ENCODE measurements around the gene MBNL1. TPM values are rescaled to one million over a fixed set of nuclear protein-coding genes. Genes with fewer than 3 reads are reported as not detected.

MBNL1 gene
- total RNA-seq, 1 experiment from 2014 or later = 163 TPM

- no peak for DNase-seq (ENCODE audit: low spot score)
Measured at GRCh38 chr3:152253514-152253913, 15.2 kb upstream of the MBNL1 start.

- no peak for DNase-seq (ENCODE audit: low spot score)
Measured at GRCh38 chr3:152254041-152254440, 14.7 kb upstream of the MBNL1 start.

DNA sequence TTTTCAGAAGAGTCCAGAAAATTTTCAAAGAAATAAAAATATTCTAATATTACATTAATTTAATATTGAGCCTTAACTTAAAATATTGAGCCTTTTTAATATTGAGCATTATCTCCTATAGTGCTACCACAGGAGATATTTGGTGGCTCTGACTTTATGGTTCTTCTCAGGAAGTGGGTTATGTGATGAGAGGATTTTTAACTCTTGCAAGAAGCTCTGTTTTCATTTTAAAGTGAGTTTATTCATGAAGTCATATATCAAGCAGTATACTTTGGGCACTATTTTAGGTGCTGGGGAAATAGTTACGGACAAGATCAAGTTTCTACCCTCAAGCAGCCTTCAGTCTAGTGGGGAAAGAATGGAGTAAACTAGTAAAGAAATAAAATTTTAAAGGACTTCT, 13.4 kb upstream of the MBNL1 start:
- DNase-seq (ENCODE audit: low spot score) = no peak

DNA sequence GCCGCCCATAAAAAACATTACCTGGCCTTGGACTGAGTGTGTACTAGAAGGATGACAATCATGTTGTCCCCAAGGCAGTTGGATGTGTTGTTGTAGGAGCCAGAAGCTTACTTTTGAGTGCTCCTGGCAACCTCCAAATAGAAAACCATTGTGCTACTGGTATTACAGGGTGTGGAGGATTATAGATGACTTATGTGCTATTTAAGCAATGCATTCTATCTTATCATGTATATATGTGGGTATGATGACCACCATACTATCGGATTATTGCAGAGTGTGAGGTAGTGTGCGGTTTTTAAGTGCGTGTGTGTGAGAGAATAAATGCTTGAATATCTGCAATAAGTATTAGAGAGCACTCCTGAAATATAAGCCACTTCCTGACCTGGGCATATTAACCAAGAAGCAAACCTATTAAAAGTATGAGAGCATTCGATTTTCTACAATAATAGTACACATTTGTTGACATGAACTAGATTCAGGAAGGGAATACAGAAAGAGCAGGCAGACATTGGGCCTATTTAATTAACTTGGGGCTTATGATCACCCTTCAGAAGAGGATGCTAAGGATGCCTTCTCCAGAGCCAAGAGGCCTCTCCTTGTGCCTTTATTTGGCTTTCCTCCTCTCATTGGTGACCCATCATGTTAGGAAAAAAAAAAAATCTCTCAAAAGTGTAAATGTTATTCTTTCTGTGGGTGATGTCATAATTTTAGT, 11.7 kb upstream of the MBNL1 start:
- DNase-seq (ENCODE audit: low spot score) = no peak

DNA sequence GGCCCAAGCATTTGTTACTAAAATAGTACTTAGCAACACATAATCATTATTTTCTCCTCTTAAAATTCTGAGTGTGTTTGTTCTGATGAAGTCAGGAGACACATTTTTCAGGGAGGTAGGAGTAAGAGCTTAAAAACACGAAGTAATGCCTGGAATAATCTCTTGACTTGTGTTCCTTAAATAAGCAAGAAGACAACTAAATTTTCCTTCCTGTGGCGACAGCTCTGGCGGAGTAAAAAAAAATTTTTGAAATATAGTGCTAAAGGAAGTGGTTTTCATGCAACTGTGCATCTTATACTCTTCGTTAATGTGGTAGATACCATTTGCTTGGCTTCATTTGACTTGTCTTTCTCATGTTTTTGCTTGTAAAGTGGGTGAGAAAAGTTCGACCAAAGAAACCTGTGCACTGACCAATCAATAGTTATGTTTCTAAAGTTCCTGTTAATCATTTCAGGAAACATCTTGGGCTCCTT, 11.1 kb upstream of the MBNL1 start:
- DNase-seq (ENCODE audit: low spot score) = no peak

DNA sequence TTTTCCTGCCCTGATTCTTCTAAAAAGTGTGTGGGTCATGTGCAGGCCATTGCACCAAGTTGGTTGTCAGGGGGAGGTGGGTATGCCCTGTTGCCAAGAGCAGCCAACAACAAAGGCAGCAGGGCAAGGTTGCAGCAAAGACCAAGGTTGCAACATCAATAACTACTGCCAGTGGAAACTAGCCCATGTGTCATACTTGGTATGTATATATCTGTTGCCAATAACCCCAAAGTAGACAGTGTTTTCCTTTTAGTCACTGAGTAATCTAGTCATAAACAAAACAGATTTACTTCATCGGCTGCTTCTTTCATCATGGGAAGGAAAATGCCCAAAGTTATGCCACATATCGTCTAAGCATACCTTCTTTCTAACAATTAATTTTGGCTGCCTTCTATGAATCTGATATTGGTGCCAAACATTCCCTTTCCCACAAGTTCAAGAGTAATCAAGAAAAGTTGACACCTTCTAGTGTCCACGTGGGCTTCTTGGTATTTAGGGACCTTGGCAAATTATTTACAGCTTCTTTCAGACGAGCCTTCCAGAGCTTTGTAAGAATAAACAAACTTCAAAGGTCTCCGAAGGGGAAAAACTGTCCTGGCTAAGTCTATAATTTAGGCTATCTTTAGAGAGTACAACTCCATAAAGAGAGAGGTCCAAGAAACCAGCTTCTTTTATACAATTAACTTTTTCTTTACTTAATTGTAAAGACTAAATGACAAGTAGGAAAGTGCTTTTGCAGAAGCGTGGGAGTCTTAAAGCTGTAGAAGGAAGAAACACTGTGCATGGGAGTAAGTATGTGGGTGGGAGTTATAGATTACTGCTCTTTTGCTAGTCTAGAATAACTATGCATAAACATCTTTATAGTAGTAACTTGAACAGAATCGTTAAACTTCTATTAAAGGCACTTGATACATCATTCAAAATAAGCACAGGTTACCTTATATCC, 10.0 kb upstream of the MBNL1 start:
- peak; percentile 92 for DNase-seq (ENCODE audit: low spot score)

DNA sequence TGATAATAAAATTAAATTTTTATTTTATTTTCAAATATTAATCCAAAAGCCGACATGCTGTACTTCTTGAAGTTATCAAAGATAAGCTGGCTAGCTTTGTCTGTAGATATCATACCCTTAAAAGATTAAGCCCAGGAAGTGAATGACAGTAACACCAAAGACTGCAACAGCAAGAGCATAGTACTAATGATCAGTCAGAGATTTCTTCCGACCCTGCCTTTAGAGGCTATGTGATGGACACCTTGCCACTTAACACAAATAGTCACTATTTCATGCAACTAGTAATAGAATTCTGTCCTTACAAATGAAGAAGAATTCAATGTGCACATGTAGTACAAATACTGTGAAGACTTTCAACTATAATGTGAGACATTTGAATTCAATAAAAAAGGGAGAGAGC, 9.3 kb upstream of the MBNL1 start:
- DNase-seq (ENCODE audit: low spot score) = no peak

GRCh38 chr3:152260026-152260425, 8.7 kb upstream of the MBNL1 start:
- no peak for DNase-seq (ENCODE audit: low spot score)

DNA sequence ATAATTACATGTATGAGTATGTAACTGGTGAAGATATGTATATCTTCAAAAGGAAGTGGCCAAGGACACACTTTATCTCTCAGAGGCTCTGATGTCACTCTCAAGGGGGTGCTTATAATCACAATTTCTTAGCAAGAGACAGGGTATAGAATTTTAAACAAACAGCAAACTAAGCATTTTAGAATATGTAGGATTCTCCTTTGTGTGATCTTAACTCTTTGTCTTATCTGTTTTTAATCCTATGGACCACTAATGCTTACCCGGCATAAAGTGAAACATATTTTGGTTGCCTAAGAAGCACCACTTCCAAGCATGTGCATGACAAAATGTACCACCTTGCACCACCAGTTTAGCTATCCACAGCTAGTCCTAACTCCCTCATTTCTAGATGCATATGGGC, 8.2 kb upstream of the MBNL1 start:
- no peak for DNase-seq (ENCODE audit: low spot score)

GRCh38 chr3:152261329-152261728, 7.4 kb upstream of the MBNL1 start:
- no peak for DNase-seq (ENCODE audit: low spot score)

- DNase-seq (ENCODE audit: low spot score) = no peak
Measured at GRCh38 chr3:152263711-152264110, 5.0 kb upstream of the MBNL1 start.

DNA sequence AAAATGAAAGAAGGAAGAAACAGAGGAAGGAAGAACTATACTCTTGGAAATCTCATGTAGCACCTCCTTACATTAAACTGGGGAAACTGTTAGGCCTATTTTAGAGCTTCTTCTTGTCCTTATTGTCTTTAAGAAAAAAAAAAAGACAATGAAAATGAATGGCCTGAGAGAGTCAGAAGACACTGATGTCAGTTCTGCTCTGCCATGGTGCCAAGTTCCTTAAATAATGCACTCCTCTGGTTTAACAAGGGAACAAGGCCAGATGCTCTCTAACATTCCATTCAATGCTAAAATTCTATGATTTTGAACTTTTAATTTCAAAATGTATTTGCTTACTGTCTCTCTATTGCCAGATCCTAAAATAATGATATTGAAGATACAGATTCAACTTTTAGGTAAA, 4.4 kb upstream of the MBNL1 start:
- DNase-seq (ENCODE audit: low spot score) = no peak

- DNase-seq (ENCODE audit: low spot score) = peak; percentile 95
Measured at GRCh38 chr3:152266221-152266995, 2.3 kb upstream of the MBNL1 start.

DNA sequence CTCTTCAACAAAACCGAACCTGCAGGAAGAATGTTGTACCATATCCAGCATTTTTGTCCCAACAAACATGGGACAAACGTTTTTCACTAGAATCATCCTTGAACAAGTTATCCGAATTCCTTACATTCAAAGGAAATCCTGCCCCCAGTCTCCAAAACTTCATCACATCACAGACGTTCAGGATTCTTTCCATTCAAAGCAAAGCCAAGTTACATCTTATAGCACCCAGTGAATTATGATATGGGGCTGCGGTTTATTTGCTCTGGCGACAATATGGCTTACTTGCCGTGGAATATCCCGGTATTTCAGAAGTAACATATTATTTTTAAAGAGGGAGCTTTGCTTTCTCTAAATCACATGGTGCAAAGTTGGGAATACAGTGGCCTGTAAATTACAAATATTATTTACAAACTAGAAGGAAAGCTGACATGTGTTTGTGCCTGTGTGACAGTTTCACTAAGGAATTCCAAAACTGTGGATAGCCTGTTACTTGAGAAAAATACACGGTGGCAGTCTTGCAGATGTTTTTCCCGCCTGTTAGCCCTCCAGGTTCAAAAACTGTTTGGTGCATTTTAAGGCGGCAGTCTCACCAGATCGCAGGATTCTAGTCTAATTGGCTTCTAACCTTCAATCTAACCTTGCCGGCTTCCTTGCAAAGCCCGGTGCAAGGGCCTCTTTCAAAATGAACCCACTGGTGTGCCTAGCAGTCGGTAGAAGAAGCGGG, 736 bp upstream of the MBNL1 start:
- peak; percentile 87 for DNase-seq (ENCODE audit: low spot score)

DNA sequence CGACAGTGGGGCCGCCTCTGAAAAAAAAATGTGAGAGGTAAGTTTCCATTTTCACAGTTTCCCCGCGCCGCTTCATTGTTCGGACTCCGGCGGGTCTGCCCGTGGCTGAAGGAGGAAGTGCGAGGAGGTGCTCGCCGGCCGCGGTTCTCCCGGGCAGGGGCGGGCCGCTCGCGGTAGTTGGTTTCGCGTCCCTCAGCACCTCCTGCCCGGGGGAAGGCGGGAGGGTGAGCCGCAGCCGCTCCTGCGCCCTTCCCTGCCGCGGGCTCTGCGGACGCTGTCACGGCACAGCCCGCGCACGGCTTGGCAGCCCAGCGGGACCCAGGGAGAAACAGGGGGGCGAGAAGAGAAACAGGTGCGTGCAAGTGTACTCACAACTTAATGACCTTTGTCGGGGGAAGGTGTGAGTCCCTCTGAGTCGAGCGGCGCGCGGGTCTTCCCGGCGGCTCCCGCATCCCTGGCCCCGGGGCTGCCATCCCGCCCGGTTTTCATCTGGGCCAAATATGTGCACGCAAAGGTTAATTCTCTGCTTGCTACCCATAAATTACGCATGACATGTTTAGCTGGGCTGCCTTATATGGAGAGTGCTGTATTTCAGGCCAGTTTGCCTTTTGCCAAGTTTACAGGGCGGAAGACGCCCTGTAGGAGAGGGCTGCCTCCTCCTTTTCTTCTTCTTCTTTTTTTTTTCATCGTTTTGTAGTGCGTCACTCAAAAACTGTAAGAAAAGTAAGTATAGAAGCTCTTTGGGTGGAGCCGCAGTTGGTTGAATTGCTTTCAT, 514 bp downstream of the MBNL1 start:
- peak; percentile 77 for DNase-seq (ENCODE audit: low spot score)

DNA sequence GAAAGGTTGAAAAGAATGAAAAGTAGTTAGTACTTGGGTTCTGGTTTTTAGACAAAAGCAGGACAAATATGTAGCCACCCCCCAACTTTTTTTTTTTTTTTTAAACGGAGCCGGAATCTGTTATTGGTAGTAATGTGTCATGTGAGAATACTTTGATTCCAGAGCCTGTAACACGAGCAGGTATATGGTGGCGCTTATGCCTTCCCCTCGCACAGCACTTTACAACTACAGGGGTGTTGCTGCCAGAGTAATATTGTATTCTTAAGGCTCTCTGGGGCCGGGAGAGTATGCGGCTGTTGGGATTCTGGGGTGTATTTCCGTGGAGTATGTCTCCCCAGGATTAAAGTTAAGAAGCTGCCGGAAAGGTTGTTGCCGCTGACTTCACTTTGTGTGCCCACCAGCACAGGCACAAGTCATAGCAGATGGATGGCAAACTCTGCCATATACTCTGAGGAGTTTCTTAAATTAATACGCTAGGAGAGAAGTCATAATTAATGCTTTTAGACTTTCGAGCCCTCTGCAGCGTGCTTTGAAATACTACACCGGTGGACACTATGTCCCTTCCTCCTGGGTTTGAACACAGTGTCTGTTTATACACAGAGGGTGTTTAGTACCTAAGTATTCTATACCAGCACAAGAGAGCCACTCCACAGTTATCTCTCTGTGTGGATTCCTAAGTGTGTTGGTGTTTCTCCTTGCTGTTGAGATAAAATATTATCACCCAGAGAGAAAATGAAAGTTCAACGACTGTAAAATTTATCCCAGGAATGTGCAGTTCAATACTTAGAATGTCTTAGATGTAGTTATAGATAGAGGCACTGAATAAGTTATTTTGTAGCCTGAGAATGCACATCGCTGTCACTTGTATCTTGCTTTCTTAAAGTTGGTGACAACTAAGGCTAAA, 1.4 kb downstream of the MBNL1 start:
- DNase-seq (ENCODE audit: low spot score) = peak; percentile 77

DNA sequence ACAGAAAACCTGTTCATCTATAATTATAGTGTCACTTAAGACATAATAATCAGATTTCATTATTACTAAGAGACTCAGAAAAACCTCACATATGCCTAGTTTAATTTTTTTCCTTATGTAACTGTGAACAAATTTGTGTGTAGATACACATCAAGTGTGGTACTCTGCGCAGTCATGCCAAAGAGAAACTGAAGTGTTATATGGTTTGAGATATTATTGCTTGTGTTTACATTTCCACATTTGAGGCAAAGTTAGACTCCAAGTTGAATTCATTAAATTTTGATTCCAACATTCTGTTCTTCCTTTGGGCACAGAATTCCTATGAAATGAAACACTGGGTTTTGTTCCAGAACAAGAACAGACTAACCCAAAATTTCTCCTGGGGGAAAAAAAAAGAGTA, 2.2 kb downstream of the MBNL1 start:
- peak; percentile 49 for DNase-seq (ENCODE audit: low spot score)

DNA sequence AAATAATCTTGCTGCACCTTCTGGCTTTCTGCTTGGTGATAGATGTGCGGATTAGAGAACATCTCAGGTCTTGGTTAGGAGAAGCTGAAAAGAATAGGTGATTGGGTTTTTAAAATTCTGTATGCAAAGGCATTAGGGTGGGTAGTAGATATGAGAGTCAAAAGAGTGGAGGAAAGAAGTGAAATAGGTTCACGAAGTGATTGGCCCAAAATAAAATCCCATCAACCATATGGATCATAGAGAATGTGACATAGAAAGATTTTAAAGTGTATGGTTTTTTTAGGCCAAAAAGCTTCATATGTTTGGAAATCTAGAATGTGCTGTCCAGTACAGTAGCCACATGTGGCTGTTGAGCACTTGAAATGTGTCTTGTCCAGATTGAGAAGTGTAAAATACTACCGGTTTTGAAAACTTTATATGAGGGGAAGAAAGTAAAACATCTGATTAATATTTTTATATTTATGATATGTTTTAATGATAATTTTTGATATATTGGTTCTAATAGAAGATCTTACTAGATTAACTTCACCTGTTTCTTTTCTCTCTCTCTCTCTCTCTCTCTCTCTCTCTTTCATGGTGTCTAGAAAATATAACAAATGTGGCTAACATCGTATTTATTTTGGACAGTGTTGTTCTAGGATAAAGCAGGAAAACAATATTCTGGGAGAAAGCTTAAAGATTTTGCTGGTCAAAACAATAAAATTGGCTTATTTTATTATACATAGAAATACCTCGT, 2.9 kb downstream of the MBNL1 start:
- DNase-seq (ENCODE audit: low spot score) = peak; percentile 46

DNA sequence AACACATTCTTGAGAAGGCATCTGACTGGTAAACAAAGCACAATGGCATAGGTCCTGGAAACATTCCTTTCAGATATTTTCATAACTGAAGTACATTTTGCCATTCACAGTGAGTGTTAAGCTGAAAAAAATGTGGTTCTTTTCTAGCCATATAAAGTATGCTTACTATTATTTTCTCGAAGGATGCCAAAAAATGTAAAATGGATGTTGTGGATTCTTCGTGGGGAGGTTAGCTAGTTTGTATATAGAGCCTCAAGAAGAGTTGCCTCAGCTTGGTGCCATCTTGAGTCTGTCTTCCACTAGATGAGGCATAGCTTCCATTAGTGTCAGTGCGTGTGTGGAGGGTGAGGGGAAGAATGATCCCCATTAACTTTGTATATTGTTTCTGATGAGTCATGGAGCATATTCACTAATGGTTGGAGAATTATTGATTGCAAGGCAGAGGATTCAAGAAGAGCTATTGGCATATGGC, 4.1 kb downstream of the MBNL1 start:
- DNase-seq (ENCODE audit: low spot score) = no peak
